Pancreas (tissue), 10 donors: ENCODE measurements around the gene ZXDC. TPM values are rescaled to one million over a fixed set of nuclear protein-coding genes. Genes with fewer than 3 reads are reported as not detected.

ENCODE experiments used
- ATAC-seq, 4 donors: fragments of 200-7000 bp; cut with Tn5 transposase; one replicate each; pipeline versions ENCODE4 v1.8.0 to v1.9.1; 2020; ENCODE audit warnings: mild to moderate bottlenecking in 4 of 4, moderate library complexity in 4 of 4
- DNase-seq, 6 donors: peaks; one replicate each; pipeline ENCODE4 v3.0.0-alpha.2; 2020
- FAIRE-seq: peaks from 2 replicates; lab custom pipeline; 2012; peaks lifted over from hg19 to GRCh38; lab: Jason Lieb, UNC
- H3K27ac ChIP-seq, 4 donors: fragments of 200-600 bp; sonication (generic); 1 replicate in 3 of 4; 2 replicates in 1 of 4; pipeline versions ENCODE4 v1.5.0 to v1.8.0; 2020
- H3K27me3 ChIP-seq, 4 donors: fragments of 200-600 bp; one replicate each; pipeline ENCODE4 v1.8.0; 2021
- H3K36me3 ChIP-seq, 3 donors: fragments of 200-600 bp; sonication (generic) in 1 of 3; one replicate each; pipeline versions ENCODE4 v1.5.0 to v1.8.0; 2020 to 2021
- H3K4me1 ChIP-seq, 3 donors: fragments of 200-600 bp; one replicate each; pipeline ENCODE4 v1.8.0; 2021
- H3K4me3 ChIP-seq, 4 donors: fragments of 200-600 bp; sonication (generic) in 2 of 4; one replicate each; pipeline versions ENCODE4 v1.5.0 to v1.8.0; 2020 to 2021
- H3K9me3 ChIP-seq, 4 donors: fragments of 200-600 bp; one replicate each; pipeline ENCODE4 v1.8.0; 2021
- WGBS, 2 donors: extraction: QIAGEN DNeasy Blood & Tissue Kit; methylation state at CpG; one replicate each; pipeline ENCODE4 v1.1.7; 2013; 5-methylcytosine and 5-hydroxymethylcytosine counted together
- intact Hi-C, 3 donors: fragments of 100-400 bp; cut with DNase I; formaldehyde crosslinking; loops; one replicate each; pipeline versions ENCODE4 v1.11.1 to v1.14.2; 2022
- polyA plus RNA-seq, 2 donors: library from polyadenylated mRNA; stranded (reverse); fragments of 200-250 nt; gene quantifications; one replicate each; pipeline ENCODE4 v1.2.3, GENCODE V29; 2013
- total RNA-seq, 6 donors: library from RNA; stranded (reverse); fragmentation: NEBNext Ultra II Directional in 4 of 6; extraction: Animal tissue kit (Norgen Biotek cat#: 25700) in 4 of 6; gene quantifications; one replicate each; pipeline versions ENCODE4 v1.2.1 to v1.2.4, GENCODE V29; 2021 to 2023
- TF ChIP-seq, protein P1 (sequence below), 4 donors: fragments of 200-600 bp; sonication (generic) in 3 of 4; IDR thresholded peaks; one replicate each; pipeline versions ENCODE4 v1.5.0 to v1.8.0; 2021; ENCODE audit warnings: antibody characterized with exemption in 4 of 4
- donor health status: healthy with polysubstance abuse.
- donor health status: DM: no; HTN: no; CAD: no; lungs with moderate emphysema.
- donor health status: DM: no; HTN: no; CAD: no.
- donor health status: control.
- donor health status: control.
- donor health status: Bipolar disorder and iron deficiency.
- donor health status: DM: yes; HTN: yes; CAD: no.
- donor health status: DM: no; HTN: no; CAD: no.
- donor health status: DM: no; HTN: no; CAD: no.
- donor health status: DM: yes; HTN: yes; CAD: no.

ZXDC gene
- total and polyA plus RNA-seq, 8 donors, result 19.4 to 26.1 (median 20.9) TPM

DNA sequence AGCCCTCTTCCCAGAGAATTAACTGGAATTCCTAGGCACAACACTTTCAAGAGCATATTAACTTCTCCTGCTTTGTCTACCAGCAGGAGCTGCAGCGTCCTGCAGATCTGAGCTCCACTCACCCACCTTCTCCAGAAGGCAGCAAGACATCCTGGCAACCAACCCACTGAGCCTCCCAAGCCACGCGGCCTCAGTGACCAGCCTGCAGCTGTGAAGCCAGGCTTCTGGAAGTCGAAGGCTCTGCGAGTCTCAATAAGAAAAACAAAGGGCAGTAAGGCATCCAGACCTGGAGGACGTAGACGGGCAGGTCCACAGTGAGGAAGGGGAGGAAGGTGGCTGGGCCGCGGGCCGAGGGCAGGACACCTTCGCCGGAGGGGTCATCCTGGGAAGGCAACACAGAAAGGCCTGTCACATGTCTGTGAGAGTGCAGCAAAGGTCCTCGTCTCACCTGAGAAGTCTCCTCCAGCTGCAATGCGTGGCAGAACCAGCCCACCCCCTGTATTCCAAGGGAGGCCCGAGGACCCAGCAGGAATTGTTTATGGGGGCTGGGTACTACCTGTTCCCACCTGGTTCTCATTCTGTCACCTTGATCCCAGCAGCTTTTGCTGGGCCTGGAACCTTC lies 36.2 kb downstream of the ZXDC start:
- intact Hi-C loops, result no loop called here
- TF ChIP-seq, protein P1, sequence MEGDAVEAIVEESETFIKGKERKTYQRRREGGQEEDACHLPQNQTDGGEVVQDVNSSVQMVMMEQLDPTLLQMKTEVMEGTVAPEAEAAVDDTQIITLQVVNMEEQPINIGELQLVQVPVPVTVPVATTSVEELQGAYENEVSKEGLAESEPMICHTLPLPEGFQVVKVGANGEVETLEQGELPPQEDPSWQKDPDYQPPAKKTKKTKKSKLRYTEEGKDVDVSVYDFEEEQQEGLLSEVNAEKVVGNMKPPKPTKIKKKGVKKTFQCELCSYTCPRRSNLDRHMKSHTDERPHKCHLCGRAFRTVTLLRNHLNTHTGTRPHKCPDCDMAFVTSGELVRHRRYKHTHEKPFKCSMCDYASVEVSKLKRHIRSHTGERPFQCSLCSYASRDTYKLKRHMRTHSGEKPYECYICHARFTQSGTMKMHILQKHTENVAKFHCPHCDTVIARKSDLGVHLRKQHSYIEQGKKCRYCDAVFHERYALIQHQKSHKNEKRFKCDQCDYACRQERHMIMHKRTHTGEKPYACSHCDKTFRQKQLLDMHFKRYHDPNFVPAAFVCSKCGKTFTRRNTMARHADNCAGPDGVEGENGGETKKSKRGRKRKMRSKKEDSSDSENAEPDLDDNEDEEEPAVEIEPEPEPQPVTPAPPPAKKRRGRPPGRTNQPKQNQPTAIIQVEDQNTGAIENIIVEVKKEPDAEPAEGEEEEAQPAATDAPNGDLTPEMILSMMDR (IDR thresholded peaks at IDR 0.05), result no peak
- 93 to 94% methylated on average over 15 of the region's 15 CpGs for WGBS, 2 donors
- DNase-seq (peak in 2 of 6 donors; percentile 4 to 6), ATAC-seq (no peak), FAIRE-seq (no peak)
- no peaks in the 10 kb centered on the region for H3K9me3 ChIP-seq
- H3K36me3 ChIP-seq, result peaks cover 0 to 51% (median 4%) of the 10 kb centered on the region in 3 donors
- H3K4me1 ChIP-seq, result no peaks in the 10 kb centered on the region
- H3K27me3 ChIP-seq, result no peaks in the 10 kb centered on the region
- no peak overlapping the region for H3K4me3 ChIP-seq
- no peak overlapping the region for H3K27ac ChIP-seq

DNA sequence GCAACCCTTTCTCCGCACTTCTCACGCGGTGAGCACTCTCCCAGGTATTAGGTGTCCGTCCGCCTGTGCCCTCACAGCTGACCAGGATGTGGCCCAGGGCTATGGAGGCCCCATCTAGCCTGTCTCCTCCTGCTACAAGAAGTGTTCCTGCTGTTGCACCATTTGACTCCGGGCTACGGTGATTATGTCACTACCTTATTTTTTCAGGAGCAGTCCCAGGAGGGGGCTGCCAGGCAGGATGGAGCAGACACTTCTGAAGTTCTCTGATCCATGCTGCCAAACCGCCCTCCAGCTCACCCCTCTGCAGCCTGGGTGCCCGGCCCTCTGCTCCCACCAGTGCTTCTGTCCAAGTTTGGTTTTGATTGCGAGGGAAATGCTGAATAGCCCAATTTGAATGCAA lies 36.9 kb downstream of the ZXDC start:
- Histone ChIP-seq H3K9me3 (no peaks in the 10 kb centered on the region), H3K4me1 (no peaks in the 10 kb centered on the region), H3K27me3 (no peaks in the 10 kb centered on the region), H3K4me3 (no peak overlapping the region), H3K27ac (no peak overlapping the region), H3K36me3 (peaks cover 0 to 51% (median 4%) of the 10 kb centered on the region in 3 donors)
- TF ChIP-seq, protein P1 (IDR thresholded peaks at IDR 0.05), result no peak
- ATAC-seq (no peak), DNase-seq (peak in 1 of 6 donors; percentile 6), FAIRE-seq (no peak)
- intact Hi-C loops, result no loop called here
- WGBS, 2 donors, result 95 to 97% methylated on average over 10 of the region's 10 CpGs

DNA sequence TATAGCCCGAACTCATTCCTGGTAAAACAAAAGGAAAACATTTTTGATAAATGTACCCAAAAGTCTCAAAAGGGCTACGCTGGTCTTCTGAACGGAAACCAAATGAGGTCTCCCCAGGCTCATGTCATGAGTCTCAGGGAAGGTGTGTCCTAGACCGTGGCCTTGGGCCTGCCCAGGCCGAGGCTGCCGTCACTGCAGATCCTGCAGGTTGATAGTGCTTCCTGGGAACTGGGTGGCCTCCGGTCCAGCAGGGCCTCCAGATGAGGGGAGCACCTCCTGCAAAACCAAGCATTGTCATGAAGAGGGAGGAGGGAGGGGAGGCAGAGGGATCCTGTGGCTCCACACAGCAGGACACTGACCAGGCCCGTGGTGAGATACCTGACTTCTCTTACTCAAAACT lies 37.5 kb downstream of the ZXDC start:
- DNase-seq, result peak in 1 of 6 donors; percentile 6
- FAIRE-seq, result no peak
- TF ChIP-seq, protein P1 (IDR thresholded peaks at IDR 0.05), result no peak
- Histone ChIP-seq H3K4me3 (no peak overlapping the region), H3K4me1 (no peaks in the 10 kb centered on the region), H3K27me3 (no peaks in the 10 kb centered on the region), H3K36me3 (peaks cover 0 to 51% (median 4%) of the 10 kb centered on the region in 3 donors), H3K27ac (no peak overlapping the region), H3K9me3 (no peaks in the 10 kb centered on the region)
- no peak for ATAC-seq
- intact Hi-C loops, result no loop called here
- WGBS, 2 donors, result 75 to 77% methylated on average over 8 of the region's 8 CpGs

DNA sequence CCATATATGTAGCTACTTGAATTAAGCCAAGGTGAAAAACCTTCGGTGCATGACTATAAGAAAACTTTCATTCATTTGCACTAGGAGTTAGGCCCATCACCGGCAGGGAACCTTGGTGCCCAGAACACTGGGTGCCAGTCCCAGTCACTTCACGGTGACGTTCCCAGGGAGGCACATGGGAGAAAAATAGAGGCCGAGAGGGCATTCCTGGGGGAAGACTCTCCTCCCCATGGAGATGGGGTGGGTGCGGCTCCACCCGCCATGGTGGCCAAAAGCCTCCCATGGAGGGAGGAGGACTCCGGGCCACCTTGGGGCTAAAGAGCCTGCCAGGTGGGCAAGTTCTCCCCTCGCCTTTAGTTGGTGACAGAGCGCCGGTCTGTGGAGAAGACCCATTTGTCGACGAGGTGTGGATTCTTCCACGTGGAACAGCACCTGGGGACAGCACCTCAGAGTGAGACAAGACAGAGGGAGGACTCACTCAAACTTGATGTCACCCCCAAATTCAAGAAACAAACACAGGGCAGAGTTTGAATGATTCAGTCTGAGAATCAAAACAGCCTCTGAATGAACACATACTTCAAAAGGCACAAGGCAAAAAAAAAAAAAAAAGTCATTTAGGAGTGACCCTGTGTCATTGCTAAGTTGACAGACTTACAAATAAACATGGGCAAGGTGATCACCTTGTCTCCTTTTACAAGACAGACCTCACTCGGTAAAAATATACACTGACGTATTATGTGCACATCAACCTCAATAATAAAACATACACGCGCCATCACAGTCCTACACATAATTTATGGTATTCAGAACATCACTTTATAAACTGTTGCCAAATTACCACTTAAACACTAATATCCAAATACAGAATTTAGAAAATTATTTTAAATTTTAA lies 38.6 kb downstream of the ZXDC start:
- no peak for FAIRE-seq
- Histone ChIP-seq H3K4me1 (no peaks in the 10 kb centered on the region), H3K9me3 (no peaks in the 10 kb centered on the region), H3K27ac (no peak overlapping the region), H3K4me3 (no peak overlapping the region), H3K27me3 (no peaks in the 10 kb centered on the region), H3K36me3 (peaks cover 0 to 44% (median 4%) of the 10 kb centered on the region in 3 donors)
- ATAC-seq, result no peak
- TF ChIP-seq, protein P1 (IDR thresholded peaks at IDR 0.05), result no peak
- intact Hi-C loops, result no loop called here
- peak in 1 of 6 donors; percentile 5 for DNase-seq
- WGBS, 2 donors, result 94 to 95% methylated on average over 18 of the region's 18 CpGs
